HCT116 (cell line): ENCODE measurements around the gene SEC14L3. TPM values are rescaled to one million over a fixed set of nuclear protein-coding genes. Genes with fewer than 3 reads are reported as not detected.

Source experiments
- ATAC-seq: fragments of 200-7000 bp; cut with Tn5 transposase; 2 replicates; pipeline ENCODE4 v1.9.1; 2020; ENCODE audit warnings: mild to moderate bottlenecking, moderate library complexity
- Bru-seq: library from RNA; stranded (reverse); fragments of 400-500 nt; gene quantifications from one replicate; lab custom pipeline; 2021; lab: Mats Ljungman, UMichigan
- BruChase-seq, 2 experiments: library from RNA; stranded (reverse); fragments of 400-500 nt; gene quantifications; one replicate each; lab custom pipeline; 2021; lab: Mats Ljungman, UMichigan
- BruUV-seq: library from RNA; stranded (reverse); fragments of 400-500 nt; replicated peaks from 2 replicates; lab custom pipeline; 2021; lab: Mats Ljungman, UMichigan
- CTCF ChIA-PET: fragments of 300-600 bp; sonication (Branson Sonifier 250); formaldehyde crosslinking; loops from one replicate; lab custom pipeline; 2021; ENCODE audit warnings: antibody characterized with exemption; lab: Charles Lee
- POLR2A ChIA-PET: fragments of 300-600, 350-600 bp; sonication (Branson Sonifier 250); formaldehyde crosslinking; loops from one replicate; lab custom pipeline; 2021; ENCODE audit warnings: antibody characterized with exemption; lab: Charles Lee
- RAD21 ChIA-PET, 2 experiments: fragments of 300-600 bp; sonication (Branson Sonifier 250); formaldehyde crosslinking; loops; one replicate each; lab custom pipeline; 2023; ENCODE audit warnings: low total read pairs in 2 of 2; ENCODE audit not compliant: uncharacterized antibody in 2 of 2, unreplicated experiment in 2 of 2, low non-redundant PET in 1 of 2; lab: Charles Lee
- DNase-seq: peaks from one replicate; pipeline ENCODE4 v3.0.0-alpha.2; 2010; ENCODE audit warnings: low read depth, low spot score
- H2AFZ ChIP-seq: fragments of 200-600 bp; shearing (Covaris generic), sonication (generic); 2 replicates; pipeline ENCODE4 v1.6.1; 2017; ENCODE audit warnings: low read depth, mixed run types, mixed read lengths, antibody characterized with exemption, low read length; ENCODE audit not compliant: poor library complexity, severe bottlenecking
- H3K27ac ChIP-seq: 2 replicates; pipeline ENCODE4 v1.5.1; 2012; ENCODE audit warnings: low read depth, low read length
- H3K27me3 ChIP-seq: fragments of 200-600 bp; sonication (generic); 2 replicates; pipeline ENCODE4 v1.6.1; 2016; ENCODE audit warnings: mixed run types, low read length, mixed read lengths; ENCODE audit not compliant: insufficient read depth
- H3K36me3 ChIP-seq, 2 experiments: fragments of 200-500 bp in 1 of 2; fragments of 200-600 bp in 1 of 2; sonication (Bioruptor generic) in 1 of 2; sonication (generic) in 1 of 2; 2 replicates each; pipeline versions ENCODE4 v1.5.1 to v1.6.1; 2014 to 2016; ENCODE audit warnings: low read length in 2 of 2, inconsistent platforms in 1 of 2, mixed read lengths in 1 of 2, mixed run types in 1 of 2; ENCODE audit not compliant: insufficient read depth in 2 of 2, control insufficient read depth in 1 of 2
- H3K4me1 ChIP-seq, 2 experiments: fragments of 200-600 bp in 1 of 2; sonication (generic) in 1 of 2; 2 replicates each; pipeline versions ENCODE4 v1.5.1 to v1.6.1; 2012 to 2017; ENCODE audit warnings: low read length in 2 of 2, inconsistent platforms in 1 of 2, mild to moderate bottlenecking in 1 of 2, mixed read lengths in 1 of 2, mixed run types in 1 of 2, moderate library complexity in 1 of 2; ENCODE audit not compliant: insufficient read depth in 2 of 2, control insufficient read depth in 1 of 2
- H3K4me2 ChIP-seq: fragments of 200-600 bp; sonication (generic); 2 replicates; pipeline ENCODE4 v1.6.1; 2017; ENCODE audit warnings: mixed run types, low read length, mixed read lengths
- H3K4me3 ChIP-seq, 2 experiments: fragments of 200-600 bp in 1 of 2; sonication (generic) in 1 of 2; replicated peaks in 1 of 2; 2 replicates each; pipeline ENCODE4 v1.5.1; 2011 to 2016; ENCODE audit warnings: low read length in 2 of 2, control low read depth in 1 of 2, low read depth in 1 of 2, mild to moderate bottlenecking in 1 of 2, mixed read lengths in 1 of 2, mixed run types in 1 of 2
- H3K79me2 ChIP-seq: fragments of 200-600 bp; sonication (generic); 2 replicates; pipeline ENCODE4 v1.6.1; 2017; ENCODE audit warnings: mild to moderate bottlenecking, mixed run types, low read length, moderate library complexity, mixed read lengths; ENCODE audit not compliant: insufficient read depth
- H3K9ac ChIP-seq: fragments of 200-600 bp; sonication (generic); 2 replicates; pipeline ENCODE4 v1.6.1; 2016; ENCODE audit warnings: low read length, mixed read lengths
- H3K9me2 ChIP-seq: fragments of 200-600 bp; sonication (generic), shearing (Covaris generic); 2 replicates; pipeline ENCODE4 v1.6.1; 2017; ENCODE audit warnings: mixed run types, mild to moderate bottlenecking, moderate library complexity; ENCODE audit not compliant: insufficient read depth
- H3K9me3 ChIP-seq, 2 experiments: fragments of 200-500 bp in 1 of 2; fragments of 200-600 bp in 1 of 2; sonication (Bioruptor generic) in 1 of 2; sonication (generic) in 1 of 2; 2 replicates each; pipeline ENCODE4 v1.6.1; 2014 to 2017; ENCODE audit warnings: low read length in 2 of 2, mixed read lengths in 2 of 2, inconsistent platforms in 1 of 2, low read depth in 1 of 2, mild to moderate bottlenecking in 1 of 2, mixed run types in 1 of 2, moderate library complexity in 1 of 2; ENCODE audit not compliant: control insufficient read depth in 1 of 2, insufficient read depth in 1 of 2
- H4K20me1 ChIP-seq: fragments of 200-600 bp; sonication (generic), shearing (Covaris generic); 2 replicates; pipeline ENCODE4 v1.6.1; 2017; ENCODE audit warnings: mixed run types, mild to moderate bottlenecking, moderate library complexity; ENCODE audit not compliant: insufficient read depth
- CEBPB ChIP-seq: IDR thresholded peaks from 2 replicates; pipeline ENCODE4 v1.6.1; 2012; ENCODE audit warnings: low read depth
- EGR1 ChIP-seq: IDR thresholded peaks from 2 replicates; pipeline ENCODE4 v1.6.1; 2012; ENCODE audit warnings: low read depth
- ELF1 ChIP-seq: IDR thresholded peaks from 2 replicates; pipeline ENCODE4 v1.6.1; 2012; ENCODE audit warnings: low read depth, borderline replicate concordance
- FOSL1 ChIP-seq: IDR thresholded peaks from 2 replicates; pipeline ENCODE4 v1.6.1; 2012; ENCODE audit warnings: low read depth
- RAD21 ChIP-seq: IDR thresholded peaks from 2 replicates; pipeline ENCODE4 v1.6.1; 2012; ENCODE audit warnings: low read depth, mild to moderate bottlenecking
- SIN3A ChIP-seq: IDR thresholded peaks from 2 replicates; pipeline ENCODE4 v1.6.1; 2012; ENCODE audit warnings: low read depth
- SRF ChIP-seq: IDR thresholded peaks from 2 replicates; pipeline ENCODE4 v1.6.1; 2012; ENCODE audit warnings: low read depth
- YY1 ChIP-seq: IDR thresholded peaks from 2 replicates; pipeline ENCODE4 v1.6.1; 2011; ENCODE audit warnings: low read length, low read depth, moderate library complexity, mild to moderate bottlenecking; ENCODE audit not compliant: insufficient replicate concordance; ENCODE audit errors: extremely low read depth
- intact Hi-C: fragments of 100-400 bp; cut with micrococcal nuclease; formaldehyde crosslinking; loops from 2 replicates; pipeline ENCODE4 v1.10.0; 2022
- long read RNA-seq: library from polyadenylated mRNA; unstranded; transcript quantifications from one replicate; pipeline ENCODE4 v2.0.0, GENCODE V29; 2021; ENCODE audit not compliant: unreplicated experiment
- polyA plus RNA-seq: library from polyadenylated mRNA; unstranded; fragments of >200 nt; gene quantifications from 2 replicates; pipeline ENCODE4 v1.2.1, GENCODE V29; 2012; ENCODE audit warnings: missing spikeins
- total RNA-seq: library from RNA; stranded (reverse); gene quantifications from one replicate; pipeline ENCODE4 v1.2.1, GENCODE V29; 2021; ENCODE audit not compliant: unreplicated experiment
- TF ChIP-seq, protein P1 (sequence below): IDR thresholded peaks from 2 replicates; pipeline ENCODE4 v1.6.1; 2011; ENCODE audit warnings: mild to moderate bottlenecking, low read length, moderate library complexity; ENCODE audit not compliant: insufficient replicate concordance; ENCODE audit errors: extremely low read depth
- TF ChIP-seq, protein P2 (sequence below): IDR thresholded peaks from 2 replicates; pipeline ENCODE4 v1.6.1; 2012; ENCODE audit warnings: low read depth

The SEC14L3 gene
- not detected for total RNA-seq
- 0.03 TPM in 1 of 2 replicates, not detected in the other for polyA plus RNA-seq
- not detected for Bru-seq, nascent RNA
- percentile 9 among the genes with signal in this experiment for BruChase-seq, experiment 1, labeled RNA remaining after a 6-hour chase
- percentile 4 among the genes with signal in this experiment for BruChase-seq, experiment 2, labeled RNA remaining after a 2-hour chase
- long read RNA-seq = 0 reads

DNA sequence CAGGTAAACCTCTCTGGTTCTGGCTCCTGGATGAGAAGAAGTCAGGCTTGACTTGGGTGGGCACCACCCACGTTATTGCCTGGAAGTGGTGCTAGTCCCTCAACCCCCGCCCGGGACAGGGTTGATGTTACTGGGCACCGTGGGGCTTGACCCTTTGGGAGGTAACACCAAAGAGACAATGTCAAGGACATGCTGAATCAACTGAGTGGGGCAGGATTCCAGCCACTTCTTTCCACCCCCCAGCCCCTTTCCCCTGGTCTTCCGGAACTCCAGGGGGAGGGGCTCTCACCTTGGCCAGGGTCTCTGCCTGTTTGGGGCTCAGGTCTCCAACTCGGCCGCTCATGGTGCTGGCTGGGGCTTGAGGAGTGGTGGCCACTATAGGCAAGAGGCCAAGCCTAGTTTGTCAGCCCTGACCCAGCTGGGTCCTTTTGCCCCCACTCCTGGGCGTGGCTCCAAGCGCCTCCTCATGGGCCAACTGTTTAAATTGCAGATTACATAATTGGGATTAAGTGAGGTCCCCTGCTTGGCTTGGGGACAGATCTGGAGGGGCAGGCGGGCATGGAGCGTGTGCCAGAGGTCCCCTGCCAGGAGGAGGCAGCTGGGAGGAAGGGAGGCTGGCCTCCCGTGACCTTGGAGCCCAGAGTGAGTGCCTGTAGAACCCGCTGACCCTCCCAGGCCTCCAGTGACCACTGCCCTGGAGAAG lies at the start of gene SEC14L3:
Gene SEC14L3 (minus strand): TSS at position 402 of the 703 bp plus-strand sequence. CDS start 59 bp downstream, at position 343.
- Histone ChIP-seq H3K79me2 (no peaks in the 10 kb centered on the region), H3K4me1 (no peaks in the 10 kb centered on the region), H3K36me3 (no peaks in the 10 kb centered on the region), H2AFZ (no peak within 1 kb of the TSS), H3K27me3 (peaks cover 10% of the 10 kb centered on the region; the same call in 1 of the 2 replicates), H4K20me1 (no peaks in the 10 kb centered on the region), H3K9me3 (no peaks in the 10 kb centered on the region), H3K27ac (no peak within 1 kb of the TSS), H3K9ac (no peak within 1 kb of the TSS), H3K4me2 (no peak within 1 kb of the TSS), H3K9me2 (no peaks in the 10 kb centered on the region), H3K4me3 (no peak within 1 kb of the TSS)
- RAD21 ChIA-PET = no interaction called here
- intact Hi-C loops = no loop called here
- POLR2A ChIA-PET = no interaction called here
- TF ChIP-seq CEBPB = no peak
- TF ChIP-seq, protein P1, sequence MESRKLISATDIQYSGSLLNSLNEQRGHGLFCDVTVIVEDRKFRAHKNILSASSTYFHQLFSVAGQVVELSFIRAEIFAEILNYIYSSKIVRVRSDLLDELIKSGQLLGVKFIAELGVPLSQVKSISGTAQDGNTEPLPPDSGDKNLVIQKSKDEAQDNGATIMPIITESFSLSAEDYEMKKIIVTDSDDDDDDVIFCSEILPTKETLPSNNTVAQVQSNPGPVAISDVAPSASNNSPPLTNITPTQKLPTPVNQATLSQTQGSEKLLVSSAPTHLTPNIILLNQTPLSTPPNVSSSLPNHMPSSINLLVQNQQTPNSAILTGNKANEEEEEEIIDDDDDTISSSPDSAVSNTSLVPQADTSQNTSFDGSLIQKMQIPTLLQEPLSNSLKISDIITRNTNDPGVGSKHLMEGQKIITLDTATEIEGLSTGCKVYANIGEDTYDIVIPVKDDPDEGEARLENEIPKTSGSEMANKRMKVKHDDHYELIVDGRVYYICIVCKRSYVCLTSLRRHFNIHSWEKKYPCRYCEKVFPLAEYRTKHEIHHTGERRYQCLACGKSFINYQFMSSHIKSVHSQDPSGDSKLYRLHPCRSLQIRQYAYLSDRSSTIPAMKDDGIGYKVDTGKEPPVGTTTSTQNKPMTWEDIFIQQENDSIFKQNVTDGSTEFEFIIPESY = no peak
- TF ChIP-seq, protein P2, sequence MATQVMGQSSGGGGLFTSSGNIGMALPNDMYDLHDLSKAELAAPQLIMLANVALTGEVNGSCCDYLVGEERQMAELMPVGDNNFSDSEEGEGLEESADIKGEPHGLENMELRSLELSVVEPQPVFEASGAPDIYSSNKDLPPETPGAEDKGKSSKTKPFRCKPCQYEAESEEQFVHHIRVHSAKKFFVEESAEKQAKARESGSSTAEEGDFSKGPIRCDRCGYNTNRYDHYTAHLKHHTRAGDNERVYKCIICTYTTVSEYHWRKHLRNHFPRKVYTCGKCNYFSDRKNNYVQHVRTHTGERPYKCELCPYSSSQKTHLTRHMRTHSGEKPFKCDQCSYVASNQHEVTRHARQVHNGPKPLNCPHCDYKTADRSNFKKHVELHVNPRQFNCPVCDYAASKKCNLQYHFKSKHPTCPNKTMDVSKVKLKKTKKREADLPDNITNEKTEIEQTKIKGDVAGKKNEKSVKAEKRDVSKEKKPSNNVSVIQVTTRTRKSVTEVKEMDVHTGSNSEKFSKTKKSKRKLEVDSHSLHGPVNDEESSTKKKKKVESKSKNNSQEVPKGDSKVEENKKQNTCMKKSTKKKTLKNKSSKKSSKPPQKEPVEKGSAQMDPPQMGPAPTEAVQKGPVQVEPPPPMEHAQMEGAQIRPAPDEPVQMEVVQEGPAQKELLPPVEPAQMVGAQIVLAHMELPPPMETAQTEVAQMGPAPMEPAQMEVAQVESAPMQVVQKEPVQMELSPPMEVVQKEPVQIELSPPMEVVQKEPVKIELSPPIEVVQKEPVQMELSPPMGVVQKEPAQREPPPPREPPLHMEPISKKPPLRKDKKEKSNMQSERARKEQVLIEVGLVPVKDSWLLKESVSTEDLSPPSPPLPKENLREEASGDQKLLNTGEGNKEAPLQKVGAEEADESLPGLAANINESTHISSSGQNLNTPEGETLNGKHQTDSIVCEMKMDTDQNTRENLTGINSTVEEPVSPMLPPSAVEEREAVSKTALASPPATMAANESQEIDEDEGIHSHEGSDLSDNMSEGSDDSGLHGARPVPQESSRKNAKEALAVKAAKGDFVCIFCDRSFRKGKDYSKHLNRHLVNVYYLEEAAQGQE = no peak
- TF ChIP-seq FOSL1 = no peak
- TF ChIP-seq RAD21 = no peak
- TF ChIP-seq SIN3A = no peak
- TF ChIP-seq ELF1 = no peak
- no peak for TF ChIP-seq SRF
- no peak for TF ChIP-seq EGR1
- TF ChIP-seq YY1 = no peak
- DNase-seq = no peak
- CTCF ChIA-PET = no interaction called here
- no peak for ATAC-seq
- BruUV-seq = no TSS peak
